ENCODE measurements around the gene C1orf174.

DNA sequence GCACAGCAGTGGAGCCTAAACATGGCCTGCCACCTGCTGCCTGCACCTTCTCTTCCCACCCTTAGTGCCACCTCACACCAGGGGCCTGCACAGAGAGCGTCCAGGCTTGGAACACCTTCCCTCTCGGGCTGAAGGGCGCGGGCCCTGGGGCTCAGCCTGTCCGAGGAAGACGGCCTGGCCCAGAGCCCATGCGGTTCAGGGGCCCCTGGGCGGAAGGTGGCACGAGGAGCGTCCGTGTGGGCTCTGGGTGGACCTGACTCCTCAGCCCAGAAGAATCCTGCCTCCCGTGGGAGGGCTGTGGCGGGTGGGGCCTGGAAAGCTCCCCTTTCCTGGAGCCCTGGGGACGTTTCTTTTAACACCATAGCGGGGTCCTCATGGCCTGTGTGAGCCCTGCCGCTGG lies 23.4 kb downstream of the C1orf174 start:
- TF ChIP-seq, protein P1, sequence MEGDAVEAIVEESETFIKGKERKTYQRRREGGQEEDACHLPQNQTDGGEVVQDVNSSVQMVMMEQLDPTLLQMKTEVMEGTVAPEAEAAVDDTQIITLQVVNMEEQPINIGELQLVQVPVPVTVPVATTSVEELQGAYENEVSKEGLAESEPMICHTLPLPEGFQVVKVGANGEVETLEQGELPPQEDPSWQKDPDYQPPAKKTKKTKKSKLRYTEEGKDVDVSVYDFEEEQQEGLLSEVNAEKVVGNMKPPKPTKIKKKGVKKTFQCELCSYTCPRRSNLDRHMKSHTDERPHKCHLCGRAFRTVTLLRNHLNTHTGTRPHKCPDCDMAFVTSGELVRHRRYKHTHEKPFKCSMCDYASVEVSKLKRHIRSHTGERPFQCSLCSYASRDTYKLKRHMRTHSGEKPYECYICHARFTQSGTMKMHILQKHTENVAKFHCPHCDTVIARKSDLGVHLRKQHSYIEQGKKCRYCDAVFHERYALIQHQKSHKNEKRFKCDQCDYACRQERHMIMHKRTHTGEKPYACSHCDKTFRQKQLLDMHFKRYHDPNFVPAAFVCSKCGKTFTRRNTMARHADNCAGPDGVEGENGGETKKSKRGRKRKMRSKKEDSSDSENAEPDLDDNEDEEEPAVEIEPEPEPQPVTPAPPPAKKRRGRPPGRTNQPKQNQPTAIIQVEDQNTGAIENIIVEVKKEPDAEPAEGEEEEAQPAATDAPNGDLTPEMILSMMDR (IDR thresholded peaks at IDR 0.05): no peak
- no peak for TF ChIP-seq POLR2A (IDR thresholded peaks at IDR 0.05)
